GM15510 (cell line): ENCODE measurements around the gene CMSS1.

Source experiments
- POLR2A ChIP-seq: IDR thresholded peaks from 3 replicates; pipeline ENCODE4 v1.6.1; 2011; ENCODE audit warnings: borderline replicate concordance; ENCODE audit not compliant: insufficient read length; ENCODE audit errors: extremely low read depth

The CMSS1 gene

GRCh38 chr3:100075851-100076730, 258.4 kb downstream of the CMSS1 start:
- no peak for TF ChIP-seq POLR2A

- TF ChIP-seq POLR2A: no peak
Measured at GRCh38 chr3:100076731-100077529, 259.3 kb downstream of the CMSS1 start.

GRCh38 chr3:100079328-100079727, 261.7 kb downstream of the CMSS1 start:
- no peak for TF ChIP-seq POLR2A

GRCh38 chr3:100080573-100080972, 262.9 kb downstream of the CMSS1 start:
- no peak for TF ChIP-seq POLR2A

- TF ChIP-seq POLR2A: no peak
Measured at GRCh38 chr3:100081311-100081710, 263.6 kb downstream of the CMSS1 start.

GRCh38 chr3:100081986-100082692, 264.5 kb downstream of the CMSS1 start:
- TF ChIP-seq POLR2A: no peak

- no peak for TF ChIP-seq POLR2A
Measured at GRCh38 chr3:100082714-100083113, 265.1 kb downstream of the CMSS1 start.

GRCh38 chr3:100083209-100083608, 265.5 kb downstream of the CMSS1 start:
- no peak for TF ChIP-seq POLR2A

- TF ChIP-seq POLR2A: no peak
Measured at GRCh38 chr3:100084100-100084806, 266.6 kb downstream of the CMSS1 start.

- TF ChIP-seq POLR2A: no peak
Measured at GRCh38 chr3:100086401-100086800, 268.7 kb downstream of the CMSS1 start.

GRCh38 chr3:100087198-100087597, 269.5 kb downstream of the CMSS1 start:
- TF ChIP-seq POLR2A: no peak

- TF ChIP-seq POLR2A: no peak
Measured at GRCh38 chr3:100088735-100089368, 271.2 kb downstream of the CMSS1 start.

- TF ChIP-seq POLR2A: no peak
Measured at GRCh38 chr3:100089812-100090668, 272.4 kb downstream of the CMSS1 start.
